SK-N-SH (cell line): ENCODE measurements around the gene DCUN1D2.

Experiments
- GABPA ChIP-seq: IDR thresholded peaks from 2 replicates; pipeline ENCODE4 v1.4.0; 2012; ENCODE audit warnings: low read depth, mild to moderate bottlenecking
- MEF2A ChIP-seq: IDR thresholded peaks from 2 replicates; pipeline ENCODE4 v1.4.0; 2012; ENCODE audit warnings: low read depth, borderline replicate concordance
- NRF1 ChIP-seq: IDR thresholded peaks from 2 replicates; pipeline ENCODE4 v1.6.1; 2012; ENCODE audit warnings: low read depth, mild to moderate bottlenecking, low read length
- POLR2AphosphoS5 ChIP-seq: IDR thresholded peaks from 2 replicates; pipeline ENCODE4 v1.6.1; 2012; ENCODE audit warnings: low read depth, low read length
- RFX5 ChIP-seq: IDR thresholded peaks from 2 replicates; pipeline ENCODE4 v1.6.1; 2012; ENCODE audit warnings: mild to moderate bottlenecking, improper control_type of control experiment, low read length
- TCF12 ChIP-seq: IDR thresholded peaks from 2 replicates; pipeline ENCODE4 v1.4.0; 2012
- USF1 ChIP-seq: IDR thresholded peaks from 2 replicates; pipeline ENCODE4 v1.4.0; 2012; ENCODE audit warnings: low read depth, borderline replicate concordance
- USF2 ChIP-seq: fragments of 150-350 bp; IDR thresholded peaks from 2 replicates; pipeline ENCODE4 v1.6.1; 2017; ENCODE audit warnings: antibody characterized with exemption, low read length, low read depth, borderline replicate concordance
- TF ChIP-seq, protein P1 (sequence below): IDR thresholded peaks from 2 replicates; pipeline ENCODE4 v1.6.1; 2012; ENCODE audit warnings: mild to moderate bottlenecking, low read depth, low read length, moderate library complexity
- TF ChIP-seq, protein P2 (sequence below): fragments of 200-600 bp; sonication (generic); IDR thresholded peaks from 2 replicates; pipeline ENCODE4 v1.6.1; 2017; ENCODE audit warnings: antibody characterized with exemption, mild to moderate bottlenecking, moderate library complexity

DNA sequence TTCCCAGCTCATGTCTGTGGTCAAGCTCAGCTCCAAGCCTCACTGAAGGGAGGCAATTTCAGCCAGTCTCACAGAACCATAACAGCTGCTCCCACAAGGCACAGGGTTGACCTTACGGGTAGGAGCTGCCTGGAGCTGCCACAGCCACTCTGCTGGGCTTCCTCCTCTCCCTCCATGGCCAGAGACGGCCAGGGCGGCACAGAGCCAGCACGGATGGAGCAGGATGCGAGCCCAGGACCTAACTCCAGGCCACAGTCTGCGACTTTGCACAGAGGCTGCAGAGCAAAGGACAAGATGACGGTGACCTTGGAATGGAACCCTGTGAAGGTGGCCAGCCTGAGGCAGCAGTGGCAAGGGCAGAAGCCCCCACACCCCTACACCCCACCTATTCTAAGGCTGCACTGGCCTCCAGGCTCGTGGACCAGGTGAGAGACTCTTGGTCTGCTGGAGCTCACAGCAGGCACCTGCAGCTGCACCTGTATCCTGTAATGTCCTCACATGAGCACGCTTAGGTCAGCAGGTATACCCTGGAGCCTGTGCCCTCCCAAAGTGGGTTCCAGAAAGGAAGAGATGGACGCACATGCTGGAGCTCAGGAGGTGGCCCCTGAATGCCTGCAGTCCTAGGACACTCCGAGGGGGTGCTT lies 66.9 kb downstream of the DCUN1D2 start:
- TF ChIP-seq, protein P1, sequence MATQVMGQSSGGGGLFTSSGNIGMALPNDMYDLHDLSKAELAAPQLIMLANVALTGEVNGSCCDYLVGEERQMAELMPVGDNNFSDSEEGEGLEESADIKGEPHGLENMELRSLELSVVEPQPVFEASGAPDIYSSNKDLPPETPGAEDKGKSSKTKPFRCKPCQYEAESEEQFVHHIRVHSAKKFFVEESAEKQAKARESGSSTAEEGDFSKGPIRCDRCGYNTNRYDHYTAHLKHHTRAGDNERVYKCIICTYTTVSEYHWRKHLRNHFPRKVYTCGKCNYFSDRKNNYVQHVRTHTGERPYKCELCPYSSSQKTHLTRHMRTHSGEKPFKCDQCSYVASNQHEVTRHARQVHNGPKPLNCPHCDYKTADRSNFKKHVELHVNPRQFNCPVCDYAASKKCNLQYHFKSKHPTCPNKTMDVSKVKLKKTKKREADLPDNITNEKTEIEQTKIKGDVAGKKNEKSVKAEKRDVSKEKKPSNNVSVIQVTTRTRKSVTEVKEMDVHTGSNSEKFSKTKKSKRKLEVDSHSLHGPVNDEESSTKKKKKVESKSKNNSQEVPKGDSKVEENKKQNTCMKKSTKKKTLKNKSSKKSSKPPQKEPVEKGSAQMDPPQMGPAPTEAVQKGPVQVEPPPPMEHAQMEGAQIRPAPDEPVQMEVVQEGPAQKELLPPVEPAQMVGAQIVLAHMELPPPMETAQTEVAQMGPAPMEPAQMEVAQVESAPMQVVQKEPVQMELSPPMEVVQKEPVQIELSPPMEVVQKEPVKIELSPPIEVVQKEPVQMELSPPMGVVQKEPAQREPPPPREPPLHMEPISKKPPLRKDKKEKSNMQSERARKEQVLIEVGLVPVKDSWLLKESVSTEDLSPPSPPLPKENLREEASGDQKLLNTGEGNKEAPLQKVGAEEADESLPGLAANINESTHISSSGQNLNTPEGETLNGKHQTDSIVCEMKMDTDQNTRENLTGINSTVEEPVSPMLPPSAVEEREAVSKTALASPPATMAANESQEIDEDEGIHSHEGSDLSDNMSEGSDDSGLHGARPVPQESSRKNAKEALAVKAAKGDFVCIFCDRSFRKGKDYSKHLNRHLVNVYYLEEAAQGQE, result no peak
- TF ChIP-seq, protein P2, sequence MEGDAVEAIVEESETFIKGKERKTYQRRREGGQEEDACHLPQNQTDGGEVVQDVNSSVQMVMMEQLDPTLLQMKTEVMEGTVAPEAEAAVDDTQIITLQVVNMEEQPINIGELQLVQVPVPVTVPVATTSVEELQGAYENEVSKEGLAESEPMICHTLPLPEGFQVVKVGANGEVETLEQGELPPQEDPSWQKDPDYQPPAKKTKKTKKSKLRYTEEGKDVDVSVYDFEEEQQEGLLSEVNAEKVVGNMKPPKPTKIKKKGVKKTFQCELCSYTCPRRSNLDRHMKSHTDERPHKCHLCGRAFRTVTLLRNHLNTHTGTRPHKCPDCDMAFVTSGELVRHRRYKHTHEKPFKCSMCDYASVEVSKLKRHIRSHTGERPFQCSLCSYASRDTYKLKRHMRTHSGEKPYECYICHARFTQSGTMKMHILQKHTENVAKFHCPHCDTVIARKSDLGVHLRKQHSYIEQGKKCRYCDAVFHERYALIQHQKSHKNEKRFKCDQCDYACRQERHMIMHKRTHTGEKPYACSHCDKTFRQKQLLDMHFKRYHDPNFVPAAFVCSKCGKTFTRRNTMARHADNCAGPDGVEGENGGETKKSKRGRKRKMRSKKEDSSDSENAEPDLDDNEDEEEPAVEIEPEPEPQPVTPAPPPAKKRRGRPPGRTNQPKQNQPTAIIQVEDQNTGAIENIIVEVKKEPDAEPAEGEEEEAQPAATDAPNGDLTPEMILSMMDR, result no peak
- TF ChIP-seq POLR2AphosphoS5 (no peak), MEF2A (no peak), TCF12 (no peak), RFX5 (no peak), USF1 (no peak), GABPA (no peak), USF2 (no peak), NRF1 (no peak)
